Neural crest cell (in vitro differentiated cells): ENCODE results near the gene ARMH3. TPM values are rescaled to one million over a fixed set of nuclear protein-coding genes. Genes with fewer than 3 reads are reported as not detected.

Experiments
- DNase-seq: peaks from one replicate; pipeline ENCODE4 v3.0.0; 2021; ENCODE audit warnings: low read depth, mixed read lengths, low spot score
- H3K27ac Mint-ChIP-seq: one replicate; pipeline ENCODE4 v1.8.0; 2021; ENCODE audit warnings: mild to moderate bottlenecking, mixed read lengths; ENCODE audit not compliant: unreplicated experiment
- H3K27me3 Mint-ChIP-seq: 2 replicates; pipeline ENCODE4 v1.8.0; 2021; ENCODE audit warnings: low read depth, mild to moderate bottlenecking, mixed read lengths
- H3K36me3 Mint-ChIP-seq: 2 replicates; pipeline ENCODE4 v1.8.0; 2021; ENCODE audit warnings: low read depth, mild to moderate bottlenecking, mixed read lengths
- H3K4me1 Mint-ChIP-seq: 2 replicates; pipeline ENCODE4 v1.8.0; 2021; ENCODE audit warnings: mixed read lengths
- H3K4me3 Mint-ChIP-seq: one replicate; pipeline ENCODE4 v1.8.0; 2021; ENCODE audit warnings: mild to moderate bottlenecking, mixed read lengths
- H3K9me3 Mint-ChIP-seq: 2 replicates; pipeline ENCODE4 v1.8.0; 2021; ENCODE audit warnings: mixed read lengths
- total RNA-seq: library from RNA; stranded (reverse); gene quantifications from 2 replicates; pipeline ENCODE4 v1.2.1, GENCODE V29; 2021
- TF ChIP-seq, protein P1 (sequence below): fragments of 200-600 bp; sonication (generic); conservative IDR thresholded peaks from 2 replicates; pipeline ENCODE4 v1.5.0; 2021; ENCODE audit warnings: antibody characterized with exemption, mild to moderate bottlenecking

The ARMH3 gene
- total RNA-seq, 1 donor from 2014 or later = 24.4 TPM

- Mint-ChIP-seq H3K27me3 (no peaks in the 10 kb centered on the region), H3K36me3 (no peaks in the 10 kb centered on the region), H3K9me3 (no peaks in the 10 kb centered on the region), H3K4me1 (peaks cover 13% of the 10 kb centered on the region), H3K4me3 (no peak overlapping the region), H3K27ac (no peak overlapping the region)
- TF ChIP-seq, protein P1, sequence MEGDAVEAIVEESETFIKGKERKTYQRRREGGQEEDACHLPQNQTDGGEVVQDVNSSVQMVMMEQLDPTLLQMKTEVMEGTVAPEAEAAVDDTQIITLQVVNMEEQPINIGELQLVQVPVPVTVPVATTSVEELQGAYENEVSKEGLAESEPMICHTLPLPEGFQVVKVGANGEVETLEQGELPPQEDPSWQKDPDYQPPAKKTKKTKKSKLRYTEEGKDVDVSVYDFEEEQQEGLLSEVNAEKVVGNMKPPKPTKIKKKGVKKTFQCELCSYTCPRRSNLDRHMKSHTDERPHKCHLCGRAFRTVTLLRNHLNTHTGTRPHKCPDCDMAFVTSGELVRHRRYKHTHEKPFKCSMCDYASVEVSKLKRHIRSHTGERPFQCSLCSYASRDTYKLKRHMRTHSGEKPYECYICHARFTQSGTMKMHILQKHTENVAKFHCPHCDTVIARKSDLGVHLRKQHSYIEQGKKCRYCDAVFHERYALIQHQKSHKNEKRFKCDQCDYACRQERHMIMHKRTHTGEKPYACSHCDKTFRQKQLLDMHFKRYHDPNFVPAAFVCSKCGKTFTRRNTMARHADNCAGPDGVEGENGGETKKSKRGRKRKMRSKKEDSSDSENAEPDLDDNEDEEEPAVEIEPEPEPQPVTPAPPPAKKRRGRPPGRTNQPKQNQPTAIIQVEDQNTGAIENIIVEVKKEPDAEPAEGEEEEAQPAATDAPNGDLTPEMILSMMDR = no peak
- DNase-seq = no peak
Measured at GRCh38 chr10:101905251-101905650, 150.7 kb downstream of the ARMH3 start.

DNA sequence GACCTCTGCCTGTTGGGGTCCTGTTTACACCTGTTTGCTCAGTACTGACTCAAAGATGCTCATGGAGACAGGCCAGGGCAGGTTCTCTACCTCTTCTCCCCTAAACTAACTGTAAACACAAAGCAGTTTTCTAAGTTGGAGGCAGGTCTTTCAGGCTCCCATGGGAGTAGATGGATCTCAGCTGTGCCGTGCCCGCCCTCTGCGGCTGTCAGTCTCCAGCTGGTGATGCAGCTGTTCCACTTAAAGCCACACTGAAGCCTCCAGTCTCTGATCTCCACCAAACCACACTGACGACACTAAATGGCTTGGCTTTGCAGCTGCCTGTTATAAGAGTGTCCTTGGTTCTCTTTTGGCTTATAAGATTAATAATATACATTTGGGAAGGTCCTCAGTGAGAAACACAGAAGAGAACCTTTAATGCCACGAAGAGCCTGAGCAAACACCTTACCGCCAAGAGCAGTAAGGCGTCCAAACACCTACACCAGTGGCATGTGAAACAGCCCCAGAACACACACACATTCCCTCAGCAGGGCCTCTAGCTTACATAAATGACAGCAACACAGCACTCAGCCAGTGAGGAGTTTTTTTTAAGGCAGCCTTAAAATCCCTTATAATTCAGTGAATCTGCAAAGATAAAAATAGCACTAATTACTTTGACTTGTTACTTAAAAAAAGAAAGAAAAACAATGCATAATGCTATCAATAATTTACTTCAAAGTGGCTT lies 152.0 kb downstream of the ARMH3 start:
- TF ChIP-seq, protein P1 = no peak
- Mint-ChIP-seq H3K9me3 (no peaks in the 10 kb centered on the region), H3K4me1 (peaks cover 13% of the 10 kb centered on the region), H3K27ac (no peak overlapping the region), H3K27me3 (no peaks in the 10 kb centered on the region), H3K4me3 (no peak overlapping the region), H3K36me3 (no peaks in the 10 kb centered on the region)
- no peak for DNase-seq

DNA sequence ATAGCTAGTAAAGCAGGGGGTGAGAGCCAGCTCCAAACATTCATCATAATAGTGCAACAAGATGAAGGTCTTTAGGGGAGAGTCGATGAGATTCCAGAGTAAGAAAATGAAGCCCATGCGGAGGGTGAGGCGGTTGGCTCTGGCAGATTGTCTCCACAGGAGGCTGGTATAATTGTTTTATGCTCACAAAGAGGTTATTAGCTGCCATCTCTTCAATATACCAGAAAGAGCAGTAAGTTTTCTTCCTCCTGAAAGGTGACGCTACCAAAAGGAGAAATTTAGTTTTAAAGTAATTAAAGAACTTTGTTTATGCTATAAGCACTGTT lies 153.2 kb downstream of the ARMH3 start:
- peak overlapping the region; percentile 65 for H3K27ac Mint-ChIP-seq
- no peaks in the 10 kb centered on the region for H3K36me3 Mint-ChIP-seq
- TF ChIP-seq, protein P1 = no peak
- no peaks in the 10 kb centered on the region for H3K9me3 Mint-ChIP-seq
- peaks cover 13% of the 10 kb centered on the region for H3K4me1 Mint-ChIP-seq
- no peak for DNase-seq
- H3K4me3 Mint-ChIP-seq = no peak overlapping the region
- no peaks in the 10 kb centered on the region for H3K27me3 Mint-ChIP-seq

GRCh38 chr10:101902032-101902819 lies 153.7 kb downstream of the ARMH3 start:
- H3K27me3 Mint-ChIP-seq = no peaks in the 10 kb centered on the region
- peak overlapping the region; percentile 65 for H3K27ac Mint-ChIP-seq
- peaks cover 13% of the 10 kb centered on the region for H3K4me1 Mint-ChIP-seq
- no peak overlapping the region for H3K4me3 Mint-ChIP-seq
- no peaks in the 10 kb centered on the region for H3K9me3 Mint-ChIP-seq
- DNase-seq = no peak
- TF ChIP-seq, protein P1 = no peak
- no peaks in the 10 kb centered on the region for H3K36me3 Mint-ChIP-seq

DNA sequence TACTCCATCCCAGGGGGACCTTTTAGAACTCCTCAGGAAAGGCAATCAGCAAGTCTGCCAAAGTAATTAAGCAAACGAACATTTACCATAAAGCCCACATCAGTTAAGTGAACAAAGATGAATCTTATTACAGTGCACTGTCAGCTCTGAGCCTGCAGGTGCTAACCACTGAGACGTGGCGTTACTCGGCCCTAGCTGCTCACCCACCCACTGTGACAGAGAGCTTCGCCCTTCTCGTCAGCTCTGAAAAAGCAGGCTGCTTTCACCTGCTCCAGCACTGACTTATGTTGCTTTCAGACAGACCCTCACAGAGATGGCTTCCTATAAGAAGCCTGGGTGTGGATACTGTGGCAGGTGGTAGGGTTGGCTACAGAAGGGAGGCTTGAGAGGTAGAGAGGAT lies 154.6 kb downstream of the ARMH3 start:
- Mint-ChIP-seq H3K36me3 (no peaks in the 10 kb centered on the region), H3K4me3 (no peak overlapping the region), H3K27ac (peak overlapping the region; percentile 94), H3K27me3 (no peaks in the 10 kb centered on the region), H3K9me3 (no peaks in the 10 kb centered on the region), H3K4me1 (peaks cover 13% of the 10 kb centered on the region)
- TF ChIP-seq, protein P1 = no peak
- no peak for DNase-seq
